ENCODE measurements around the gene ABO.

GRCh38 chr9:133276001-133276884, 1.2 kb upstream of the ABO start:
- TF ChIP-seq MAX (IDR thresholded peaks at IDR 0.05) (no peak), EP300 (IDR thresholded peaks at IDR 0.05; ENCODE audit: borderline replicate concordance) (no peak)
